AG04449 (cell line): Measurements from ENCODE around the gene UBA7.

Source experiments
- CTCF ChIA-PET: fragments of 350-600 bp; formaldehyde crosslinking; extraction: SDS; loops from one replicate; lab custom pipeline; 2021; ENCODE audit warnings: antibody characterized with exemption; lab: Yijun Ruan, JAX
- POLR2A ChIA-PET: fragments of 400-600, 350-600 bp; formaldehyde crosslinking; extraction: SDS; loops from one replicate; lab custom pipeline; 2020; ENCODE audit warnings: antibody characterized with exemption, inconsistent platforms; lab: Yijun Ruan, JAX
- DNase-seq: peaks from one replicate; pipeline ENCODE4 v3.0.0-alpha.2; 2010; ENCODE audit warnings: low read depth, low spot score
- H3K4me3 ChIP-seq: 2 replicates; pipeline ENCODE4 v1.5.1; 2011; ENCODE audit warnings: low read depth, mild to moderate bottlenecking, control low read depth, low read length
- CTCF ChIP-seq: IDR thresholded peaks from one replicate; pipeline ENCODE4 v1.5.1; 2011; ENCODE audit warnings: mild to moderate bottlenecking, moderate library complexity, low read length, control low read depth, inconsistent platforms; ENCODE audit not compliant: insufficient read depth; ENCODE audit errors: missing control alignments

UBA7 gene

GRCh38 chr3:49845694-49846093 lies 31.9 kb upstream of the UBA7 start:
- CTCF ChIA-PET: interaction anchor here (0.7 to 2.5 kb wide), 4 partner anchors 10 to 306 kb away, joined by 3 to 24 read pairs (median 4); partner anchors contain the start of gene INKA1
- TF ChIP-seq CTCF: no peak
- no peak overlapping the region for H3K4me3 ChIP-seq
- POLR2A ChIA-PET: no interaction called here
- no peak for DNase-seq

GRCh38 chr3:49844464-49845183 lies 30.9 kb upstream of the UBA7 start:
- ChIA-PET CTCF (interaction anchor here (0.8 to 2.5 kb wide), 3 partner anchors 9 to 305 kb away, joined by 4 to 24 read pairs (median 5); partner anchors contain the start of gene INKA1), POLR2A (no interaction called here)
- no peak for TF ChIP-seq CTCF
- no peak overlapping the region for H3K4me3 ChIP-seq
- DNase-seq: no peak

- POLR2A ChIA-PET: no interaction called here
- no peak overlapping the region for H3K4me3 ChIP-seq
- no peak for DNase-seq
- CTCF ChIA-PET: interaction anchor here (0.6 to 19.5 kb wide), 7 partner anchors 9 to 304 kb away, joined by 3 to 507 read pairs (median 12); partner anchors contain the start of genes CDHR4, INKA1 and TRAIP
- TF ChIP-seq CTCF: no peak
Measured at GRCh38 chr3:49842843-49843517, 29.2 kb upstream of the UBA7 start.

GRCh38 chr3:49841806-49842205 lies 28.1 kb upstream of the UBA7 start:
- POLR2A ChIA-PET: no interaction called here
- CTCF ChIA-PET: interaction anchor here (1.0 to 19.5 kb wide), 15 partner anchors 8 to 347 kb away, joined by 3 to 507 read pairs (median 8); partner anchors contain the start of genes CDHR4, INKA1, IP6K1 and TRAIP

GRCh38 chr3:49841126-49841696 lies 27.5 kb upstream of the UBA7 start:
- CTCF ChIA-PET: interaction anchor here (1.0 to 19.5 kb wide), 14 partner anchors 7 to 348 kb away, joined by 3 to 507 read pairs (median 10); partner anchors contain the start of genes CDHR4, INKA1, IP6K1 and TRAIP
- no peak for DNase-seq
- no peak overlapping the region for H3K4me3 ChIP-seq
- TF ChIP-seq CTCF: peak; percentile 46
- POLR2A ChIA-PET: interaction anchor here (0.9 kb wide), 1 partner anchor 38 kb away, joined by 4 read pairs; the partner anchor contains the start of gene INKA1

More at GRCh38 chr3:49841806-49842205, 28.1 kb upstream of the UBA7 start:
- no peak for DNase-seq
- TF ChIP-seq CTCF: no peak
- no peak overlapping the region for H3K4me3 ChIP-seq
